HFFc6 (cell line): Measurements from ENCODE around the gene SETD1B. TPM values are rescaled to one million over a fixed set of nuclear protein-coding genes. Genes with fewer than 3 reads are reported as not detected.

Experiments used
- DNase-seq: peaks from one replicate; pipeline ENCODE4 v3.0.0-alpha.2; 2018
- H3K27ac Mint-ChIP-seq: 2 replicates; pipeline ENCODE4 v1.8.0; 2020; ENCODE audit warnings: mild to moderate bottlenecking, mixed read lengths
- H3K27me3 Mint-ChIP-seq: 2 replicates; pipeline ENCODE4 v1.8.0; 2021; ENCODE audit warnings: mild to moderate bottlenecking, moderate library complexity, mixed read lengths; ENCODE audit not compliant: insufficient read depth
- H3K36me3 Mint-ChIP-seq: 2 replicates; pipeline ENCODE4 v1.8.0; 2021; ENCODE audit warnings: low read depth, mixed read lengths
- H3K4me1 Mint-ChIP-seq: 2 replicates; pipeline ENCODE4 v1.8.0; 2020; ENCODE audit warnings: low read depth, mixed read lengths
- H3K4me3 Mint-ChIP-seq: 2 replicates; pipeline ENCODE4 v1.8.0; 2020; ENCODE audit warnings: mild to moderate bottlenecking, moderate library complexity, mixed read lengths
- H3K9me3 Mint-ChIP-seq: 2 replicates; pipeline ENCODE4 v1.8.0; 2020; ENCODE audit warnings: mild to moderate bottlenecking, mixed read lengths
- CTCF ChIP-seq: fragments of 200-600 bp; sonication (generic); IDR thresholded peaks from 2 replicates; pipeline ENCODE4 v1.5.0; 2021; ENCODE audit warnings: antibody characterized with exemption, mild to moderate bottlenecking
- total RNA-seq, 6 experiments: library from RNA; stranded (reverse); fragmentation: NEBNext Ultra II Directional; extraction: Animal tissue kit (Norgen Biotek cat#: 25700); gene quantifications; 2 replicates in 1 of 6; 3 replicates in 5 of 6; pipeline ENCODE4 v1.2.3, GENCODE V29; 2021

Gene SETD1B
- total RNA-seq, 6 experiments from 2014 or later, result 18.5 to 22.0 (median 20.9) TPM

DNA sequence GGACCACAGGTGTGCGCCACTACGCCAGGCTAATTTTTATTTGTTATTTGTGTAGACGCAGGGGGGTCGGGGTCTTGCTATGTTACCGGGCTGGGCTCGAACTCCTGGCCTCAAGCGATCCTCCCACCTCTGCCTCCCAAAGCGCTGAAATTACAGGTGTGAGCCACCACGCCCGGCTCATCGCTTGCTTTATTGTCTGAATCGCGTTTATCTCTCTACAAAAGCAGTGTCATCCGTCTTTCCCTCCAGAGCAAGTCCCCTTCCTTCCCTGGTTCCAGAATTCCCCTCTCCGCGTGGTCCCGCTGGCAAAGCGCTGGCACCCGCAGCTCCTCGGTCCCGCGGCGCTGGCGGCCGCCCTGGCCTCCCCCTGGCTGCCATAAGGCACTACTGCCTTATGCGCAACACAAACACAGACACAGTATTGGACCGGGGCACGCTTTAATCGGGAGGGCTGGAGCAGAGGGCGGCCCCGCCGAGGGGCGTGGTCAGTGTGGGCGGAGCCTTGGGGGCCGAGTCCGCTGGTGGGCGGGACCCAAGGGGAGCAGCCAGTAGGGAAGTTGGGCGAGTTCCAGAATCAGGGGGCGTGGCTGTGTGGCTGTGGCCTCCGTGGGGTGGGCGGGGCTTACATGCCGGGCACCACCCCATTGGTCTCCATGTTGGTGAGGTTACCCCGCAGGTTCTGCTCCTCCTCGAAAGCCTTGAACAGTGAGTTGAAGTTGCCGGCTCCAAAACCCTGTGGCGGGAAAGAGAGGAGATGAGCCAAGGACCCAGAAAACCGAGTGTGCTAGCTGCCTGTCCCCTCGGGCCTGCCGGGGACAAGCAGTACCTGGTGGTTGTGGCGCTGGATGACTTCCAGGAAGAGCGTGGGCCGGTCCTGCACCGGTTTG, 35.5 kb downstream of the SETD1B start:
- Mint-ChIP-seq H3K4me3 (peak overlapping the region; percentile 95), H3K36me3 (no peaks in the 10 kb centered on the region), H3K9me3 (no peaks in the 10 kb centered on the region), H3K27ac (peak overlapping the region; percentile 72), H3K4me1 (peaks cover 18% of the 10 kb centered on the region), H3K27me3 (no peaks in the 10 kb centered on the region)
- TF ChIP-seq CTCF, result peak; percentile 61
- peak; percentile 96 for DNase-seq

DNA sequence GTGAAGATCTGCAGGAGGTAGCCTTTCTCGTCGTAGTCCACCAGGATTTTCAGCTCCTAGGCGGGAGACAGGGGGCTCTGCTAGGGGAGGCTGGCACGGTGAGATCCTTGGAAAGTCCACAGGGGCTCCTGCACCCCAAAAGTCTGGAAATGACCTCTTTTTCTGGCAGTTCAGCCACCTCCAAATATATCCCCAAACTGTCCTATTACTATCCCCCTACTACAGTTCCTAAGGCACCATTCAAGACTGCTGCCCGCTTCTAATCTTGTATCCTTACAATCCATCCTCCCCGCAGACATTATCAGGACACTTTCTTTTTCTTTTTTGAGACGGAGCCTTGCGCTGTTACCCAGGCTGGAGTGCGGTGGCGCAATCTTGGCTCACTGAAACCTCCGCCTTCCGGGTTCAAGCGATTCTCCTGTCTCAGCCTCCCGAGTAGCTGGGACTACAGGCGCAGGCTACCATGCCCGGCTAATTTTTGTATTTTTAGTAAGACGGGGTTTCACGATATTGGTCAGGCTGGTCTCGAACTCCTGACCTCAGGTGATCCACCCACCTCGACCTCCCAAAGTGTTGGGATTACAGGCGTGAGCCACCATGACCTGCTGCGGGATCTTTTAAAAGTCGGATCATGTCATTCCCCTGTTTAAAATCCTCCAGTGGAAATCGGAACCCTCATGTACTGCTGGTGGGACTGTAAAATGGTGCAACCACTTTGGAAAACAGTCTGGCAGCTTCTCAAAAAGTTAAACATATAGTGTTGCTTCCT, 36.4 kb downstream of the SETD1B start:
- TF ChIP-seq CTCF, result no peak
- H3K9me3 Mint-ChIP-seq, result no peaks in the 10 kb centered on the region
- peak overlapping the region; percentile 72; the same call in 1 of the 2 replicates for H3K27ac Mint-ChIP-seq
- H3K4me1 Mint-ChIP-seq, result peaks cover 18% of the 10 kb centered on the region
- peak overlapping the region; percentile 95 for H3K4me3 Mint-ChIP-seq
- H3K27me3 Mint-ChIP-seq, result no peaks in the 10 kb centered on the region
- no peaks in the 10 kb centered on the region for H3K36me3 Mint-ChIP-seq
- DNase-seq, result no peak

DNA sequence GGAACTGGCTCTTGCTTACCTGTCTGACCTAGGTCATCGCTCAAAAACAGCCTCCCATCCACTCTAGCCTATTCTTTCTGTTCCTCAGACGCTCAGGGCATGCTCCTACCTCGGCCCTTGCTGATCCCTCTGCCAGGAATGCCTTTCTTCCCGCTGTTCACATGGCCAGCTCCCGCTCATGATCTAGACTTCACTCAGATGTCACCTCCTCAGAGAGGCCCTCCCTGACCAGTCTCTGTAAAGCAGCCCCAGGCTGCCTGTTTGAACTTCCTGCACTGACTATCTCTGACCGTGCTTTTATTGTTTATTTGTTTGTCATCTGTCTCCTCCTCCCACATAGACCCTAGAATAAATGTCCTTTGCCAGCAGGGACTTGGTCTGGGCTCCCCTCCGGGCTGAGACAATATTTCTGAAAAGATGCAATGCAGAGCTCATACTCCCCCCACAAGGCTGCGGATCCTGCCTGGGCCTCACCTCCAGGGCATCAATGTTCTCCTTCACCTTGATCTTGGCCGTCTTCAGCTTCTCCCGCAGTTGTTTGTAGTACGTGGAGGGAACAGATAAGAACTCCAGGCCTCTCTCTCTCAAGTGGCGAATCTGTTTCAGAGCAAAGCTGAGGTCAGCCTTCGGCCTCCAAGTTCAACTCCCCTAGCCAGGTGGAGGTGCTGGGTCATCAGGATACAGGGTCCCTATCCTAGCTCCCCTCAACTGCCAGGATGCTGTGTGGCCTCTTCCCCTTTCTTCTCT, 39.6 kb downstream of the SETD1B start:
- Mint-ChIP-seq H3K4me3 (no peak overlapping the region), H3K27ac (no peak overlapping the region), H3K9me3 (no peaks in the 10 kb centered on the region), H3K27me3 (no peaks in the 10 kb centered on the region; the same call in 1 of the 2 replicates), H3K36me3 (no peaks in the 10 kb centered on the region), H3K4me1 (peaks cover 18% of the 10 kb centered on the region)
- no peak for DNase-seq
- no peak for TF ChIP-seq CTCF

DNA sequence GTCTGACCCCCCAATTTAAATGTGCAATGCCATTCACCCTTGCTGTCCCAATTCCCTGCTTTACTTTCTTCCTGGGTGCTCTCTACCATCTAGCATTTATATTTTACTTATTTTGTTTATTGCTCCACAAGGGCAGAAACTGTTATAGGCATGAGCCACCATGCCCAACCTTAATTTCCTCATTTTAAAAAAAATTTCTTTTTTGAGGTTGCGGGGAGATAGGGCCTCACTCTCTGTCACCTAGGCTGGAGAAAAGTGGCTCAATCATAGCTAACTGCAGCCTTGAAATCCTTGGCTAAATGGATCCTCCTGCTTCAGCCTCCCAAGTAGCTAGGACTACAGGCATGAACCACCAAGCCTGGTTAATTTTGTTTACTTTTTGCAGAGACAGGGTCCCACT, 41.9 kb downstream of the SETD1B start:
- no peak overlapping the region for H3K4me3 Mint-ChIP-seq
- DNase-seq, result no peak
- H3K27me3 Mint-ChIP-seq, result no peaks in the 10 kb centered on the region; the same call in 1 of the 2 replicates
- no peak for TF ChIP-seq CTCF
- H3K36me3 Mint-ChIP-seq, result no peaks in the 10 kb centered on the region
- no peak overlapping the region for H3K27ac Mint-ChIP-seq
- H3K9me3 Mint-ChIP-seq, result no peaks in the 10 kb centered on the region
- H3K4me1 Mint-ChIP-seq, result peaks cover 9% of the 10 kb centered on the region; the same call in 1 of the 2 replicates

DNA sequence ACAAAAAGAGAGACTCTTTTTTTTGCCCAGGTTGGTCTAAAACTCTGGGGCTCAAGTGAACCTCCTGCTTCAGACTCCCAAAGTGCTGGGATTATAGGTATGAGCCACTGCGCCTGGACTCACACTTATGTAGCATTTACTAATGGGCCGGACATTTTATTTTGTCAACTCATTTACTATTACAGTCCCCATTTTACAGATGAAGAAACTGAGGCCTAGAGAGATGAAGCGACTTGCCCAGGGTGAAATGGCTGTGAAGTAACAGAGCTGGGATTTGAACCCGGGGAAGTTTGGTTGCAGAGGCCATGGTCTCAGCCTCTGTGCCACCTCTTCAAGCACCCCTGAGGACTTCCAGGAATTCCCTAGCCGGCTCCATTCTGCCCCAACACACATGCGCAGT, 45.4 kb downstream of the SETD1B start:
- H3K27ac Mint-ChIP-seq, result no peak overlapping the region
- H3K36me3 Mint-ChIP-seq, result no peaks in the 10 kb centered on the region
- H3K4me1 Mint-ChIP-seq, result no peaks in the 10 kb centered on the region
- H3K9me3 Mint-ChIP-seq, result no peaks in the 10 kb centered on the region
- no peak for TF ChIP-seq CTCF
- no peak overlapping the region for H3K4me3 Mint-ChIP-seq
- DNase-seq, result no peak
- H3K27me3 Mint-ChIP-seq, result peaks cover 5% of the 10 kb centered on the region; the same call in 1 of the 2 replicates
